Activated CD4-positive, alpha-beta memory T cell treated with anti-CD3 and anti-CD28 coated beads, Interleukin-2, amount 10 ng/mL, durations not matched to agents 7 days and 5 days (primary cell): Measurements from ENCODE around the gene MICALL1. TPM values are rescaled to one million over a fixed set of nuclear protein-coding genes. Genes with fewer than 3 reads are reported as not detected.

Source experiments
- CTCF ChIA-PET: fragments of 350-600 bp; sonication (Branson Sonifier 250); formaldehyde crosslinking; loops from one replicate; lab custom pipeline; 2021; ENCODE audit warnings: antibody characterized with exemption, inconsistent platforms; lab: Charles Lee
- POLR2A ChIA-PET: fragments of 350-600 bp; sonication (Branson Sonifier 250); formaldehyde crosslinking; loops from one replicate; lab custom pipeline; 2021; ENCODE audit warnings: antibody characterized with exemption; lab: Charles Lee
- DNase-seq: peaks from one replicate; pipeline ENCODE4 v3.0.0-alpha.2; 2020
- H3K27ac Mint-ChIP-seq: one replicate; pipeline ENCODE4 v1.8.0; 2021; ENCODE audit warnings: mild to moderate bottlenecking, mixed read lengths
- H3K27me3 Mint-ChIP-seq: one replicate; pipeline ENCODE4 v1.8.0; 2021; ENCODE audit warnings: mixed read lengths
- H3K36me3 Mint-ChIP-seq: one replicate; pipeline ENCODE4 v1.8.0; 2021; ENCODE audit warnings: low read depth, mixed read lengths
- H3K4me1 Mint-ChIP-seq: one replicate; pipeline ENCODE4 v1.8.0; 2021; ENCODE audit warnings: mixed read lengths
- H3K4me3 Mint-ChIP-seq: one replicate; pipeline ENCODE4 v1.8.0; 2021; ENCODE audit warnings: mild to moderate bottlenecking, mixed read lengths
- H3K9me3 Mint-ChIP-seq: one replicate; pipeline ENCODE4 v1.8.0; 2021; ENCODE audit warnings: mixed read lengths
- total RNA-seq, 2 experiments: library from RNA; stranded (reverse); gene quantifications; one replicate each; pipeline ENCODE4 v1.2.3, GENCODE V29; 2021

MICALL1 gene, protein sequence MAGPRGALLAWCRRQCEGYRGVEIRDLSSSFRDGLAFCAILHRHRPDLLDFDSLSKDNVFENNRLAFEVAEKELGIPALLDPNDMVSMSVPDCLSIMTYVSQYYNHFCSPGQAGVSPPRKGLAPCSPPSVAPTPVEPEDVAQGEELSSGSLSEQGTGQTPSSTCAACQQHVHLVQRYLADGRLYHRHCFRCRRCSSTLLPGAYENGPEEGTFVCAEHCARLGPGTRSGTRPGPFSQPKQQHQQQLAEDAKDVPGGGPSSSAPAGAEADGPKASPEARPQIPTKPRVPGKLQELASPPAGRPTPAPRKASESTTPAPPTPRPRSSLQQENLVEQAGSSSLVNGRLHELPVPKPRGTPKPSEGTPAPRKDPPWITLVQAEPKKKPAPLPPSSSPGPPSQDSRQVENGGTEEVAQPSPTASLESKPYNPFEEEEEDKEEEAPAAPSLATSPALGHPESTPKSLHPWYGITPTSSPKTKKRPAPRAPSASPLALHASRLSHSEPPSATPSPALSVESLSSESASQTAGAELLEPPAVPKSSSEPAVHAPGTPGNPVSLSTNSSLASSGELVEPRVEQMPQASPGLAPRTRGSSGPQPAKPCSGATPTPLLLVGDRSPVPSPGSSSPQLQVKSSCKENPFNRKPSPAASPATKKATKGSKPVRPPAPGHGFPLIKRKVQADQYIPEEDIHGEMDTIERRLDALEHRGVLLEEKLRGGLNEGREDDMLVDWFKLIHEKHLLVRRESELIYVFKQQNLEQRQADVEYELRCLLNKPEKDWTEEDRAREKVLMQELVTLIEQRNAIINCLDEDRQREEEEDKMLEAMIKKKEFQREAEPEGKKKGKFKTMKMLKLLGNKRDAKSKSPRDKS
- total RNA-seq: 10 to 100 TPM; 21.8 to 24.1 TPM

- peak within 1 kb of the TSS; percentile 74 for H3K4me3 Mint-ChIP-seq
- CTCF ChIA-PET: interaction anchor here (0.7 to 1.9 kb wide), 8 partner anchors 9 to 87 kb away, joined by 3 to 15 read pairs (median 4); partner anchors contain the start of genes C22orf23 and POLR2F
- H3K9me3 Mint-ChIP-seq: no peaks in the 10 kb centered on the region
- no peaks in the 10 kb centered on the region for H3K27me3 Mint-ChIP-seq
- no peaks in the 10 kb centered on the region for H3K36me3 Mint-ChIP-seq
- peak within 1 kb of the TSS; percentile 73 for H3K27ac Mint-ChIP-seq
- H3K4me1 Mint-ChIP-seq: peaks cover 28% of the 10 kb centered on the region
- POLR2A ChIA-PET: interaction anchor here (0.6 to 3.2 kb wide), 8 partner anchors 9 to 332 kb away, joined by 3 to 45 read pairs (median 4); partner anchors contain the start of genes ANKRD54, C22orf23 and POLR2F
- DNase-seq: peak; percentile 73
Measured at GRCh38 chr22:37905534-37906363, at the start of gene MICALL1. MICALL1 (plus strand) TSS chr22:37906297; CDS start chr22:37906423, 126 bp downstream.

DNA sequence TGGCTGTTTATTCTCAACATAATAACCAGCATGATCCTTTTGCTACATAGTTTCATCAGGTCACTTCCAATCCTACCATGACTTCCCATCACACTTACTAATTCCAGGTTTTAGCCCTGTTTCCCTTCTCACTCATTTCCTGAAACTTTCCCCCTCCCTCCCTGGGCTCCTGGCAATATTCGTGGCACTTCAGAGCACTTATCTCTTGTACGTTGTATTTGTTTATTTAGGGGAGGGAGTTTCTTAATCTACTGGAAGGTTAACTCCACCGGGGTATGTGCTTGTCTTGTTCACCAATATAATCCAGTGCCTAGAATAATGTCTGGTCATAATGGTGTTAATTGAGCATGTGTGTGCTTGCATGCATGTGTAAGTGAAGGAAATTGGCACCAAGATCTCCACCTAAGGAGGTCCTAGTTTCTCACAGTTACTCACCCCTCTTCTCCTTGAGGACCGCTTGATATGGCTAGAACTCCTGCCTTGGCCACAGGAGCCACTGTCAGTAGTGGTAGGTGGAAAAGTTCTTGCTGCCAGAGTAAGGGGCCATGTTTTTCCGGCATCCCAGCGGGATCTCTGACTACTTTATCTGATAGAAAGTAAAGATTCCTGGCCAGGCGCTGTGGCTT lies 45.2 kb upstream of the MICALL1 start:
- CTCF ChIA-PET: interaction anchor here (0.7 to 13.0 kb wide), 4 partner anchors 8 to 226 kb away, joined by 3 to 141 read pairs (median 10); no protein-coding TSS in a partner anchor
- POLR2A ChIA-PET: interaction anchor here (0.9 to 1.6 kb wide), 2 partner anchors 17 to 38 kb away, joined by 3 to 4 read pairs; partner anchors contain the start of genes ANKRD54 and GALR3
- Mint-ChIP-seq H3K4me3 (no peak overlapping the region), H3K27ac (no peak overlapping the region), H3K27me3 (no peaks in the 10 kb centered on the region), H3K9me3 (no peaks in the 10 kb centered on the region), H3K4me1 (peaks cover 4% of the 10 kb centered on the region), H3K36me3 (peaks cover 57% of the 10 kb centered on the region)
- DNase-seq: no peak

DNA sequence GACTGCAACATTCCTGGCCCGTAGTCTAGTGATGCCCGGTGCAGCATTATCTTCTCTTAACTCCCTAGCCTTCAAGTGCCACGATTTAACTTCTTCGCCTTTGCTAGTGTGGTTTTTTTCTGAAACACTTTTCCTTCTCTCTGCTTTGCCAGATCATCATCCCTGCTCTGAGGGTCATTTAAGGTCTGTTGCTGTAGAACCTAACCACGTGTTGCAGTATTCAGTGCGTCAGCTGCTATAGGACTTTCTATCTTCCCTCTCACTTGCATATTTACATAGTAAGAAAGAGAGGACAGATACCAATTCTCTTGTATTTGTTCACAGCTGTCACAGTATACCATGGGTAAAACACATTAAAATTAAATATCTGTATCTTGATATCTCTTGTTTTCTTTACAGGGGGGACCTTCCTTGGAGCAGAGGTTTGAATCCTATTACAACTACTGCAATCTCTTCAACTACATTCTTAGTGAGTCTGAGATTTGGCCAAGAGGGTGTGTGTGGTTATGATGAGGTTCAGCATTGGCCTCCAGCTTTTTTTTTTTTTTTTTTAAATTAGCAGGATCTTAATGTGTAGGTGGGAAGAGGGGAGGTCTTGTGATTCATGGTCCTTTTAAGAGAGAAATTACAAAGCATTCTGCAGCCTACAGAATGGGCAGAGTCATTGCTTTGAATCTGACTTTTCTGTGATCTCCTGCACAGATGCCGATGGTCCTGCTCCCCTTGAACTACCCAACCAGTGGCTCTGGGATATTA lies 43.3 kb upstream of the MICALL1 start:
- Mint-ChIP-seq H3K27ac (no peak overlapping the region), H3K9me3 (no peaks in the 10 kb centered on the region), H3K4me3 (no peak overlapping the region), H3K4me1 (peaks cover 2% of the 10 kb centered on the region), H3K36me3 (peaks cover 53% of the 10 kb centered on the region), H3K27me3 (no peaks in the 10 kb centered on the region)
- DNase-seq: no peak
- ChIA-PET POLR2A (interaction anchor here (0.6 to 3.1 kb wide), 4 partner anchors 13 to 1438 kb away, joined by 3 to 11 read pairs (median 3); partner anchors contain the start of genes ANKRD54 and EIF3L), CTCF (interaction anchor here (0.6 to 13.0 kb wide), 38 partner anchors 7 to 312 kb away, joined by 3 to 141 read pairs (median 4); partner anchors contain the start of genes ANKRD54, C22orf23, GALR3 and GCAT)

DNA sequence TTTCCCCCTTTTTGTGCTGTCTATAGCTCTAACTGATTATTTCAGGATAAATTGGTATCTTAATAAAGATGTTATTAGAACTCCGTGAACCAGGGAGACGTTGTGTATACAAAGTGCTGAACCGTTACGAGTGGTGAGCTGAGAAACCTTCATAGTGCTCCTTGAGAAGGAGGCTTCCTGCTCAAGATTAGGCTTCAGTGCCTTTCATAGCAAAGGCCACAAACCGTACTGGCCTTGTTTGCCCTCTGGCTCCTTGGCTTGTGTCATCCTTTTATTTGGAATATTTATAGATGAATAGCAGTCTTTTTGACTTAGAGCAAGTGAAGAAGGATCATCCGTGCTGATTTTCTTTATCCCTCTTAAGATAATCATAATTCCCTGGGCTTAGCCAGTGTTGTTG lies 40.6 kb upstream of the MICALL1 start:
- POLR2A ChIA-PET: interaction anchor here (1.0 to 1.1 kb wide), 2 partner anchors 21 to 31 kb away, joined by 3 read pairs; partner anchors contain the start of gene ANKRD54

DNA sequence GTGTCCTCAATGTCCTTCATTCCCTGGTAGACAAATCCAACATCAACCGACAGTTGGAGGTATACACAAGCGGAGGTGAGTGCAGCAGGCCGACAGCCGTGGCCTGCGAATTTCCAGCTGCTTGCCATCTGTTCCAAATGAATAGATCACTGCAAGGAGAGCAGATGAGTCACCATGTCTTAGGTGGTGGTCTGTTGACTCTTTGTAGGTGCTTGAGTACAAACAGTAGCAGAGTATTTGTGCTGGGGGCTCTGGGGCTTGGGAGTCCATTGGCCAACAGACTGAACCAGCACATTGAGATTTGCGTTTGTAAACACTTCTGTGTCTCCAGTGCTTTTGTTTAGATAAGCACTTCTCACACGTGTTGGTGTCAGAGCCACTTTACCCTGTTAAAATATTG lies 35.8 kb upstream of the MICALL1 start:
- CTCF ChIA-PET: no interaction called here
- DNase-seq: no peak
- POLR2A ChIA-PET: interaction anchor here (1.4 kb wide), 1 partner anchor 7 kb away, joined by 3 read pairs; no protein-coding TSS in a partner anchor
- Mint-ChIP-seq H3K27ac (no peak overlapping the region), H3K36me3 (peaks cover 50% of the 10 kb centered on the region), H3K9me3 (no peaks in the 10 kb centered on the region), H3K27me3 (no peaks in the 10 kb centered on the region), H3K4me3 (no peak overlapping the region), H3K4me1 (no peaks in the 10 kb centered on the region)

More for the DNA sequence above, 40.6 kb upstream of the MICALL1 start:
- Mint-ChIP-seq H3K36me3 (peaks cover 51% of the 10 kb centered on the region), H3K27me3 (no peaks in the 10 kb centered on the region), H3K9me3 (no peaks in the 10 kb centered on the region), H3K27ac (no peak overlapping the region), H3K4me3 (no peak overlapping the region), H3K4me1 (no peaks in the 10 kb centered on the region)
- DNase-seq: no peak
- CTCF ChIA-PET: interaction anchor here (0.5 to 13.0 kb wide), 5 partner anchors 10 to 98 kb away, joined by 3 to 141 read pairs (median 4); no protein-coding TSS in a partner anchor

DNA sequence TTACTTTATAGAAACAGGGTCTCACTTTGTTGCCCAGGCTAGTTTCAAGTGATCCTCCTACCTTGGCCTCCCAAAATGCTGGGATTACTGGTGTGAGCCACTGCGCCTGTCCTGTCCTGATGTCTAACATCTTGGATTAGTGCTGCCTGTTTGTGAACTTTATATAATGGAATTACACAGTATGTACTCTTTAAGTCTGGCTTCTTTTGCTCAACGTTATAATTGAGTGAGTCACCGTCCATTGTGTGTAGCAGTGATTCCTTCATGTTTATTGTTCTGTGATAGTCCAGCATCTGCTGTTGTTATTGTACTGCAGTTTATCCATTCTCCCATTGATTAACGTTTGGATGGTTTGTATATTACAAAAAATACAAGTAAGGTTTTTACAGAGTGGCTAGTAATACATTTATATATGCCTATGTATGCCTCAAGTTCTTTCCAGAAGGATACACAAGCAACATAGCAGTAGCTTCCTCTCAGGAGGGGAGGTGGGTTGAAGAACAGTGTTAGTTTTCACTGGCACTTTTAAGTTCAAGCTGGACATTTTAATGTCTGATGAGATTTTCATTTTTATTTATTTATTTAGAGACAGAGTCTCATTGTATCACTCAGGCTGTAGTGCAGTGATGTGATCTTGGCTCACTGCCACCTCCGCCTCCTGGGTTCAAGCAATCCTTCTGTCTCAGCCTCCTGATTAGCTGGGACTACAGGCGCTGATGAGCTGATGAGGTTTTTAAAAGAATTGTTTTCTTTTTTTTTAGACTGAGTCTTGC lies 25.2 kb upstream of the MICALL1 start:
- DNase-seq: no peak
- no peak overlapping the region for H3K4me3 Mint-ChIP-seq
- no peak overlapping the region for H3K27ac Mint-ChIP-seq
- peaks cover 2% of the 10 kb centered on the region for H3K4me1 Mint-ChIP-seq
- H3K27me3 Mint-ChIP-seq: no peaks in the 10 kb centered on the region
- no peaks in the 10 kb centered on the region for H3K9me3 Mint-ChIP-seq
- ChIA-PET POLR2A (no interaction called here), CTCF (interaction anchor here (0.8 to 1.5 kb wide), 3 partner anchors 14 to 53 kb away, joined by 3 to 4 read pairs (median 3); no protein-coding TSS in a partner anchor)
- peaks cover 57% of the 10 kb centered on the region for H3K36me3 Mint-ChIP-seq

GRCh38 chr22:37884420-37884819 lies 21.7 kb upstream of the MICALL1 start:
- Mint-ChIP-seq H3K36me3 (peaks cover 48% of the 10 kb centered on the region), H3K9me3 (no peaks in the 10 kb centered on the region), H3K4me1 (peaks cover 2% of the 10 kb centered on the region), H3K27me3 (no peaks in the 10 kb centered on the region), H3K27ac (no peak overlapping the region), H3K4me3 (no peak overlapping the region)
- POLR2A ChIA-PET: no interaction called here
- CTCF ChIA-PET: interaction anchor here (0.9 kb wide), 1 partner anchor 67 kb away, joined by 3 read pairs; no protein-coding TSS in a partner anchor
- no peak for DNase-seq

DNA sequence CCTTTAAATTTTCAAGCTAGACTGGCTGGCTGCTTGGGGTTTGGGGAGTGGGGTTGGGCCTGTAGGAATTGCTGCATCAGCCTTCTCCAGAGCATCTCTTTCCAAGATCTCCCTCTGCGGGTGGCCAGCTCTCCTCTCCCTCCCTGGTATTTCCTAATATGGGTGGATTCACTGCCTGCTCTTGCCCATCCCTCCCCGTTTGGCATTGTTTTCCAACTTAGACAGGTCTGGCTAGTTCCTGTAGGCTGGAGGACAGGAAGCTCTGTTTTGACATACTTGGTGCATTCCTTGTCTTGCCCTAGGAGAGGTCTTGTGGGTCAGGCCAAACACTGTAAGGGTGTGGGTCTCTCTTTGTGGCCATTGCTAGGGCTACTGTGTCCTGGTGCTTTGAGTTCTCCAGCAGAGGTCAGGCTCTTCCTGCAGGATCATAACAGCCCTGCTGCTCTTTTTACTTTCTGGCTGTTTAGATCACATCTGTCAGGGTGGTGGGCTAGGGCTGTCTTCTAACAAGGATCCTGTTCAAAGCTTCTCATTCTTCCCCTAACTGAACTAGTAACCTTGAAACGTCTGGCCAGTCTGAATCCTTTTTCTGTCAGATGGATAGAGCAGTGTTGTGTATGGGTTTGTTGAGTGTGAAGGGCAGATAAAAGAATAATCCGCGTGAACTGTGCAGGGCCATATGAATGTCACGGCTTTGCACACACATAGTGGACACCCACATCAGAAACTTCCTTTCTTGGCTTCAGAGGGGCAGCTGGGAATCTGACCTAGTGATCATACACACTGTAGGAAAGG lies 18.3 kb upstream of the MICALL1 start:
- Mint-ChIP-seq H3K4me3 (no peak overlapping the region), H3K36me3 (peaks cover 46% of the 10 kb centered on the region), H3K27me3 (no peaks in the 10 kb centered on the region), H3K9me3 (no peaks in the 10 kb centered on the region), H3K4me1 (peaks cover 2% of the 10 kb centered on the region), H3K27ac (peak overlapping the region; percentile 27)
- DNase-seq: no peak
- CTCF ChIA-PET: interaction anchor here (0.5 to 1.1 kb wide), 2 partner anchors 8 to 295 kb away, joined by 3 to 4 read pairs; no protein-coding TSS in a partner anchor
- POLR2A ChIA-PET: interaction anchor here (1.2 kb wide), 1 partner anchor 8 kb away, joined by 4 read pairs; no protein-coding TSS in a partner anchor

GRCh38 chr22:37891926-37892325 lies 14.2 kb upstream of the MICALL1 start:
- Mint-ChIP-seq H3K36me3 (peaks cover 30% of the 10 kb centered on the region), H3K27ac (peak overlapping the region; percentile 4), H3K4me1 (peaks cover 25% of the 10 kb centered on the region), H3K4me3 (no peak overlapping the region), H3K9me3 (no peaks in the 10 kb centered on the region), H3K27me3 (no peaks in the 10 kb centered on the region)
- DNase-seq: no peak
- ChIA-PET POLR2A (interaction anchor here (1.6 kb wide), 1 partner anchor 14 kb away, joined by 3 read pairs; the partner anchor contains the start of gene MICALL1), CTCF (interaction anchor here (0.6 to 1.6 kb wide), 2 partner anchors 42 to 55 kb away, joined by 3 to 4 read pairs; no protein-coding TSS in a partner anchor)
